Fibroblast of the conjunctiva (primary cell): Measurements from ENCODE around the gene RABGGTA.

Experiments used
- DNase-seq: peaks from one replicate; pipeline ENCODE4 v3.0.0-alpha.2; 2010; ENCODE audit warnings: low read depth

Gene RABGGTA

GRCh38 chr14:24216345-24216699 is 55.1 kb downstream of the RABGGTA start:
- no peak for DNase-seq
